VCaP (cell line): ENCODE data around the gene DCAF15.
"Not testable (repeated sequence)": the region's sequence is repeated elsewhere in the genome, so short reads cannot be mapped to it uniquely, and the experiment has no call there.

Source experiments
- H3K27ac ChIP-seq: fragments of 450-650 bp; 2 replicates; pipeline ENCODE4 v1.5.1; 2017
- TF ChIP-seq, protein P1 (sequence below): fragments of 450-650 bp; conservative IDR thresholded peaks from 2 replicates; pipeline ENCODE4 v1.5.1; 2017; ENCODE audit warnings: mild to moderate bottlenecking, moderate library complexity

DCAF15 gene

GRCh38 chr19:13966684-13967128 lies 14.4 kb downstream of the DCAF15 start:
- H3K27ac ChIP-seq, result no peak overlapping the region
- TF ChIP-seq, protein P1, sequence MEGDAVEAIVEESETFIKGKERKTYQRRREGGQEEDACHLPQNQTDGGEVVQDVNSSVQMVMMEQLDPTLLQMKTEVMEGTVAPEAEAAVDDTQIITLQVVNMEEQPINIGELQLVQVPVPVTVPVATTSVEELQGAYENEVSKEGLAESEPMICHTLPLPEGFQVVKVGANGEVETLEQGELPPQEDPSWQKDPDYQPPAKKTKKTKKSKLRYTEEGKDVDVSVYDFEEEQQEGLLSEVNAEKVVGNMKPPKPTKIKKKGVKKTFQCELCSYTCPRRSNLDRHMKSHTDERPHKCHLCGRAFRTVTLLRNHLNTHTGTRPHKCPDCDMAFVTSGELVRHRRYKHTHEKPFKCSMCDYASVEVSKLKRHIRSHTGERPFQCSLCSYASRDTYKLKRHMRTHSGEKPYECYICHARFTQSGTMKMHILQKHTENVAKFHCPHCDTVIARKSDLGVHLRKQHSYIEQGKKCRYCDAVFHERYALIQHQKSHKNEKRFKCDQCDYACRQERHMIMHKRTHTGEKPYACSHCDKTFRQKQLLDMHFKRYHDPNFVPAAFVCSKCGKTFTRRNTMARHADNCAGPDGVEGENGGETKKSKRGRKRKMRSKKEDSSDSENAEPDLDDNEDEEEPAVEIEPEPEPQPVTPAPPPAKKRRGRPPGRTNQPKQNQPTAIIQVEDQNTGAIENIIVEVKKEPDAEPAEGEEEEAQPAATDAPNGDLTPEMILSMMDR, result no peak

- not testable (repeated sequence) for H3K27ac ChIP-seq
Measured at GRCh38 chr19:13967206-13967605, 14.9 kb downstream of the DCAF15 start.

DNA sequence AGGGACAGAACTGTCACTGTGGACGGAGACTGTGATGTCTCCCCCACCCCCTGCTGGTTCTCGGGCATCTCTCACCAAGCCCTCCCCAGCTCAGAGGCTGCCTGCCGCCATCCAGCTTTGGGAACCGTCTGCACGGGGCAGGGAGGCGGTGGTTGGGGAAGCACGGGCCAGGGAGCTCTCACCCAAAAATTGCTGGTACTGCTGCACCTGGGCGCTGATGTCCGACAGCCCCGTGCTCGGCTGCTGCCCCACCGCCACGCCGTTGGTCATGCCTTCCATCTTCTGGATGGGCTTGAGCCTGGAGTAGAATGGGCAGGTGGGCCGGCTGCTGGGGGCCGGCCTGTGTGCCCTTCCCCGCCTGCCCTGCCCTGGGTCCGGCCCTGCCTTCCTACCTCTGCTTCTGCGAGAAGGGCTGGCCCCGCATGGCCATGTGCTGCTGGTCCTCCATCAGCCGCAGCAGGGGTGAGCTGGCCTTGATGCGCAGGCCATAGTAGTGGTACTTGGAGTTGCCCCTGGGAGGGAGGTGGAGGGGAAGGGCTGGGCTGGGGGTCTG lies 16.1 kb downstream of the DCAF15 start:
- no peak overlapping the region for H3K27ac ChIP-seq
- TF ChIP-seq, protein P1, result no peak

DNA sequence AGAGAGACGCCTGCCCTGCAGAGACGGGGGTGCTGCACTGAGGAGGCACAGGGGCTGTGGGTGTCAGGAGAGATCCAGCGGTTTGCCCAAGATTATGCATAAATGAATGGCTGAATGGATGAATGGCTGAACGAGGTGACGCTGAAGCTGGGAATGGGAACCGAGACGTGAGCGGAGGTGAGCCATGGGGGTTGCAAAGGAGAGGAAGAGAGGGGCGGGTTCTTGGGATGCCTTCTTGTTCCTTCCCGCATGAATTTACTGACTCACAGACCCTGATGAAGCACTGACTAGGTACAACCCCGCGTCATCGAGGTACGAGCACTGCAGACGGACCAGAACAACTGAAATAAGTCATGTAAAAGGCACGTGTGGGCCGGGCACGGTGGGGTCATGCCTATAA lies 16.7 kb downstream of the DCAF15 start:
- no peak overlapping the region for H3K27ac ChIP-seq

DNA sequence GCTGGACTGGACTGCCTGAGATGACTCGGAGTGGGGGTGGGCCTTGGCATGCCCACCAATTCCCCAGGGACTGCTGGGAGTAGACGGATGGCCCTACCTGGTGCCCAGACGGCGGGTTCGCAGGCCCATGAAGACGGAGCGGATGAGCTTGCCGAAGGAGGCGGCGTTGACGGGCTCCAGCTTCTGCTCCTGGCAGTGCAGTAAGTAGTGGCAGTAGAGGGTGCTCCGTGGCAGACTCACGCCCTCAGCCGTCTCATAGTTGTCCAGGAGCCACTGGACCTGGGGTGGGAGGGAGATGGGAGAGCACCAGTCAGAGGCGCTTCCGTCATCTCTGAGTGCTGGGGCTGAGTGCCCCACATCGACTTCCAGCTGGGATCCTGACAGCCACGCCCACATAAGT lies 17.6 kb downstream of the DCAF15 start:
- TF ChIP-seq, protein P1, result no peak

More for the DNA sequence above, 16.7 kb downstream of the DCAF15 start:
- TF ChIP-seq, protein P1, result no peak

DNA sequence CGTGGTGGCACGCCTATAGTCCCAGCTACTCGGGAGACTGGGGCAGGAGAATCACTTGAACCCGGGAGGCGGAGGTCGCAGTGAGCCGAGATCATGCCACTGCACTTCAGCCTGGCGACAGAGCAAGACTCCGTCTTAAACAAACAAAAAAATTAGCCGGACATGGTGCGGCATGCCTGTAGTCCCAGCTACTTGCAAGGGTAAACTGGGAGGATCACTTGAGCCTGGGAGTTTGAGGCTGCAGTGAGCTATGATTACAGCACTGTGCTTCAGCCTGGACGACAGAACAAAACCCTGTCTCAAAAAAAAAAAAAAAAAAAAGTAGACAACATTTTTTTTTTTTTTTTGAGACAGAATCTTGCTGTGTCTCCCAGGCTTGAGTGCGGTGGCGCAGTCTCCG lies 19.6 kb downstream of the DCAF15 start:
- H3K27ac ChIP-seq, result not testable (repeated sequence)

More for the DNA sequence above, 17.6 kb downstream of the DCAF15 start:
- no peak overlapping the region for H3K27ac ChIP-seq

- TF ChIP-seq, protein P1, result no peak
Measured at GRCh38 chr19:13972368-13973155, 20.3 kb downstream of the DCAF15 start.

DNA sequence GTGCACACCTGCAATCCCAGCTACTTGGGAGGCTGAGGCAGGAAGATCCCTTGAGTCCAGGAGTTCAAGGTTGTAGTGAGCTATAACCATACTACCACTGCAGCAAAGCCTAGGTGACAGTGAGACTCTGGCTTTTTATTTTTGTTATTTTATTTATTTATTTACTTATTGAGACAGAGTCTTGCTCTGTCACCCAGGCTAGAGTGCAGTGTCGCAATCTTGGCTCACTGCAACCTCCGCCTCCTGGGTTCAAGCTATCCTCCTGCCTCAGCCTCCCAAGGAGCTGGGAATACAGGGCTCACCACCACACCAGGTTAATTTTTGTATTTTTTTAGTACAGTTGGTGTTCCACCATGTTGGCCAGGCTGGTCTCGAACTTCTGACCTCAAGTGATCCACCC lies 21.2 kb downstream of the DCAF15 start:
- not testable (repeated sequence) for H3K27ac ChIP-seq

More at GRCh38 chr19:13972368-13973155, 20.3 kb downstream of the DCAF15 start:
- H3K27ac ChIP-seq, result no peak overlapping the region

DNA sequence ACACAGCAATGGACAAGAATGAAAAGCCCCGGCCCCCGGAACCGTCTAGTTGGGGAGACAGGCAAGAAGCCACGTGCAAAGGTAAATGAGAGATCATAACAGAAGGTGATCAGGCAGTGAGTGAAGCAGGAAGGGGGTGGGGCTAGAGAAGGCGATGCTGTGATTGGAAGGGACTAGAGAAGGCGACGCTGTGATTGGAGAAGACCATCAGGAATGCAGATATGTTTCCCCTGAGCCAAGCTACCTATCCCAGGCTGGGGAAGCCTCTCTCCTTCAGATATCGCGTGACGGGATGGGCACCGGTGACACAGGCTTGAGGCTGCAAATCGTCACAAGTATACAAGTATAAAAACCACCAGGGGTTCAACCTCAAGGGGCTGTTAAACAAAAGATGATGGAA lies 21.8 kb downstream of the DCAF15 start:
- TF ChIP-seq, protein P1, result no peak
- H3K27ac ChIP-seq, result no peak overlapping the region
